C4-2B (cell line): ENCODE results near the gene SLC37A4.
"Not testable (repeated sequence)": the region's sequence is repeated elsewhere in the genome, so short reads cannot be mapped to it uniquely, and the experiment has no call there.

Experiments
- H3K27ac ChIP-seq: fragments of 450-650 bp; 2 replicates; pipeline ENCODE4 v1.5.1; 2017
- ZFX ChIP-seq: fragments of 450-650 bp; IDR thresholded peaks from 2 replicates; pipeline ENCODE4 v1.6.1; 2017
- TF ChIP-seq, protein P1 (sequence below): fragments of 450-650 bp; conservative IDR thresholded peaks from 2 replicates; pipeline ENCODE4 v1.5.1; 2017; ENCODE audit warnings: mild to moderate bottlenecking

The SLC37A4 gene

DNA sequence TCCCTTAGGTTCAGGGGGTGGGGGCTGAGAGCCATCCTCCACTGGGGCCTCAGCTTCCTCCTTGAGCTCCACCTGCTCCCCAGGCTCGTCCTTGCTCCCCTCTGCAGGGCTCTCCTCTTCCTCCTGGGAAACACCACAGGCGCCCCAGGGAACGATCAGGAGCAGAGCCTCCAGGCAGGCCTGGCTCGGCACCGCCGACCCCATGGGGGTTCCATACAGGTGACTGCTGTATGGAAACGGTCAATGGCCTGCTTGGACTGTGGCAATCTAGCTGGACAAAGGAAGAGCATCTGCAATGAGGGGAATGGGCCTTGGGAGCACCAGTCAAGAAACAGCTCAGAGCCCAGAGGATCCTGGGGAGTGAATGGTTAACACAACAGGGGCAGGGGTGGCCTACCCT is 18.4 kb upstream of the SLC37A4 start:
- H3K27ac ChIP-seq: no peak overlapping the region
- no peak for TF ChIP-seq ZFX
- TF ChIP-seq, protein P1, sequence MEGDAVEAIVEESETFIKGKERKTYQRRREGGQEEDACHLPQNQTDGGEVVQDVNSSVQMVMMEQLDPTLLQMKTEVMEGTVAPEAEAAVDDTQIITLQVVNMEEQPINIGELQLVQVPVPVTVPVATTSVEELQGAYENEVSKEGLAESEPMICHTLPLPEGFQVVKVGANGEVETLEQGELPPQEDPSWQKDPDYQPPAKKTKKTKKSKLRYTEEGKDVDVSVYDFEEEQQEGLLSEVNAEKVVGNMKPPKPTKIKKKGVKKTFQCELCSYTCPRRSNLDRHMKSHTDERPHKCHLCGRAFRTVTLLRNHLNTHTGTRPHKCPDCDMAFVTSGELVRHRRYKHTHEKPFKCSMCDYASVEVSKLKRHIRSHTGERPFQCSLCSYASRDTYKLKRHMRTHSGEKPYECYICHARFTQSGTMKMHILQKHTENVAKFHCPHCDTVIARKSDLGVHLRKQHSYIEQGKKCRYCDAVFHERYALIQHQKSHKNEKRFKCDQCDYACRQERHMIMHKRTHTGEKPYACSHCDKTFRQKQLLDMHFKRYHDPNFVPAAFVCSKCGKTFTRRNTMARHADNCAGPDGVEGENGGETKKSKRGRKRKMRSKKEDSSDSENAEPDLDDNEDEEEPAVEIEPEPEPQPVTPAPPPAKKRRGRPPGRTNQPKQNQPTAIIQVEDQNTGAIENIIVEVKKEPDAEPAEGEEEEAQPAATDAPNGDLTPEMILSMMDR: no peak

DNA sequence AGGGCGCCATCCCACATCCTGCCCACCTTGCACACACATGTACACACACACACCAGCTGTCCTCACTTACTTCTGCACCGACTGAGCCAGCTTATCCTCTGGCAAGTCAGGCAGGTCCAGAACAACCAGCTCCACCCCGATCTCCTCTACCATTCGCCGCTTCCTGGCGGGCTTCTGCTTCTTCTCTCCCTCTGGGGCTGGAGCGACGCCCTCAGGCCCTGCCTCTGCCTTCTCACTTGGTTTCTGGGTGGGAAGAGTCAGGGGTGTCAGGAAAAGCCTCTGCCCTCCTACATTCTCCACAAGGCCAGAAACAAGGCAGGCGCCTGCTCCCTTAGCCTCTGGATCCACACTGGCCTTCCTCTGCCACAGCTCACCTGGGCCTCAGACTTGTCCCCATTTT is 18.0 kb upstream of the SLC37A4 start:
- TF ChIP-seq ZFX: no peak
- TF ChIP-seq, protein P1: no peak
- H3K27ac ChIP-seq: no peak overlapping the region

DNA sequence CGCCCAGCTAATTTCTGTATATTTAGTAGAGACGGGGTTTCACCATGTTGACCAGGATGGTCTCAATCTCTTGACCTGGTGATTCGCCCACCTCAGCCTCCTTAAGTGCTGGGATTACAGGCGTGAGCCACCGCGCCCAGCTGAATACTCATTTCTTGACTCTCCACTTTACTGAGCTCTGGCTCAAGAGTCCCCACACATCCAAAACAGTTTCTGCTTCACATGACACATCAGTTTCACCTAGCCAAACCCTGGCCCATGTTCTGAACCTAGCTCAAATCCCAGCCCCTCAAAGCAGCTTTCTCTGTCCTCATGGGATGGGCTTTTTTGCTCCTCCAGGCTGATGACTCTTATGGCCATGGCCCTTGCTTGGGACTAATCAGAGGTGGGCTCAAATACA is 16.5 kb upstream of the SLC37A4 start:
- no peak overlapping the region for H3K27ac ChIP-seq
- TF ChIP-seq ZFX: no peak
- TF ChIP-seq, protein P1: no peak

DNA sequence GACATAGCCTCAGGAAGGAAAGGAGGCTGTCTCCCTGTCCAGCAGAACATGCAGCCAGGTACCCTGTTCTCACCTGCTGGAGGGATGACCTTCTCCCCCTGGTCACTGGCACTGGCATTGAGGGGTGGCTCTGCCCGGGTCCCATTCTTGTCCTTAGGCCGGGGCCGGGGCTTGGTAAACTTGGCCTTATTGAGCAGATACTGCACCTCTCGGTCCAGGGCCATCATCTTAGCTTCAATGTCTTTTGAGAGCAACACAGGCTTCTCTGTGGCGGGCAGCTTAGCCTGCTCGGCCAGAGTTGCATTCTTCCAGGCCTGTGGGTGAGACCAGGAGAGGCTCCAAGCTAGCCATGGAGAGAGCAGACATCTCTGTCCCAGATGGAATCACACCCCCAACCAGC is 15.8 kb upstream of the SLC37A4 start:
- H3K27ac ChIP-seq: no peak overlapping the region
- TF ChIP-seq, protein P1: no peak
- no peak for TF ChIP-seq ZFX

DNA sequence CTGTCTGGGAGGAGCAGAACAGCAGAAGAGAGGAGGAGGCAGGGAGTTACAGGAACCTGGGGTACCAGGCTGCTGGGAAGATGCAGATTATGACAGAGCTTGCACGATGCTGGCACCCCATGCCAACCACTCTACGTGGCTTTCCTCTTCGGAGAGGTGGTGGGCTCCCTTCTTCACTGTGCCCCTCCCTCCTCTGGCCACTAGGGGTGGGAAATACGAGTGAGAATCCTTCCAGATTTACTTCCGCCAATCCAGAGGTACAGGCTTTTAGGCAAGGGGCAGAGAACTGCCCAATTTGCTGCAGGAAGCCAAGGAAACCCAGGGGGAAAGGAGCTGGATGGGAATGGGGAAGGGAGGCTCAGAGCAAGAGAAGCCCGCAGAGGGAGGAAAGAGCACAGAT is 14.0 kb upstream of the SLC37A4 start:
- TF ChIP-seq, protein P1: no peak
- no peak for TF ChIP-seq ZFX
- H3K27ac ChIP-seq: no peak overlapping the region

DNA sequence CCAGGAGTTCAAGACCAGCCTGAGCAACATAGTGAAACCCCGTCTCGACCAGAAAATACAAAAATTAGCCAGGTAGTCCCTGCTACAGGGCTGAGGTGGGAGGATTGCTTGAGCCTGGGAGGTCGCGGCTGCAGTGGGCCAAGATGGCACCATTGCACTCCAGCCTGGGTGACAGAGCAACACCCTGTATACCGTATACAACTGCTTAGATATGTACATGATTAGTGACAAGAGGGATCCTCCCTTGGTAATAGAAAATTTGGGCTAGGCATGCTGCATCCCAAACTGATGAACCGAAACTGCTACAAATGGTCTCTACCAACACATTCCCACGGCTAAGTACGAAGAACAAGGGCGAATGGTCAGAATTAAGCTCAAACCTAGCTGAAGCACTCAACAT is 12.2 kb upstream of the SLC37A4 start:
- TF ChIP-seq, protein P1: no peak
- no peak for TF ChIP-seq ZFX

DNA sequence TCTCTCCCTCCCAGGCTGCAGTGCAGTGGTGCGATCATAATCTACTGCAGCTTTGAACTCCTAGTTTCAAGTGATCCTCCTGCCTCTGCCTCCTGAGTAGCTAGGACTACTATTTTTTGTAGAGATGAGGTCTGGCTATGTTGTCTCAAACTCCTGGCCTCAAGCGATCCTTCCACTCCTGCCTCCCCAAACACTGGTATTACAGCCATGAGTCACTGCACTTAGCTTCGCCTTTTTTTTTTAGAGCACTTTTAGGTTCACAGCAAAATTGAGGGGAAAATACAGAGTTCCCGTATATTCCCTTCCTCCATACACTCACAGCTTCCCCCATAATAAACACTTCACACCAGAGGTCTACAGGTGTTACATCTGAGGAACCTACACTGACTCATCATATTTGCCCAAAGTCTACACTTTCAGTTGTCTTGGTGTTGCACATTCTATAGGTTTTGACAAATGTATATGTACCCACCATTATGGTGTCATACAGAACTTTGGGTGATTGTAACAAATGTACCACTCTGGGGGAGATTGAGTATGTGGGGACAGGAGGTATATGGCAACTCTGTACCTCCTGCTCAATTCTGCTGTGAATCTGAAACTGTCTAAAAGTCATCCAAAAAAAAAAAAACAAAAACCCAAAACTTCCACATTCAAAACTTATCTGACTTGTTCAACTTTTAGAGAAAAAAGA is 11.3 kb upstream of the SLC37A4 start:
- H3K27ac ChIP-seq: no peak overlapping the region

More for the DNA sequence above, 12.2 kb upstream of the SLC37A4 start:
- H3K27ac ChIP-seq: no peak overlapping the region

DNA sequence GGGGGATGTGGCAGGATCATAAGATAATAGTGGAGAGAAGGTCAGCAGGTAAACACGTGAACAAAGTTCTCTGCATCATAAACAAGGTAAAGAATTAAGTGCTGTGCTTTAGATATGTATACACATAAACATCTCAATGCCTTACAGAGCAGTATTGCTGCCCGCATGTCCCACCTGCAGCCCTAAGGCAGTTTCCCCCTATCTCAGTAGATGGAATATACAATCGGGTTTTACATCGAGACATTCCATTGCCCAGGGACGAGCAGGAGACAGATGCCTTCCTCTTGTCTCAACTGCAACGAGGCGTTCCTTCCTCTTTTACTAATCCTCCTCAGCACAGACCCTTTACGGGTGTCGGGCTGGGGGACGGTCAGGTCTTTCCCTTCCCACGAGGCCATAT is 8.8 kb upstream of the SLC37A4 start:
- H3K27ac ChIP-seq: not testable (repeated sequence)

More for the DNA sequence above, 11.3 kb upstream of the SLC37A4 start:
- no peak for TF ChIP-seq ZFX
- TF ChIP-seq, protein P1: no peak
